IPS DF 4.7 (cell line): ENCODE results near the gene PTPRG.

Experiments
- DNase-seq: peaks from one replicate; pipeline ENCODE4 v3.0.0-alpha.2; 2013; ENCODE audit warnings: low spot score; ENCODE audit errors: extremely low read depth

The PTPRG gene

DNA sequence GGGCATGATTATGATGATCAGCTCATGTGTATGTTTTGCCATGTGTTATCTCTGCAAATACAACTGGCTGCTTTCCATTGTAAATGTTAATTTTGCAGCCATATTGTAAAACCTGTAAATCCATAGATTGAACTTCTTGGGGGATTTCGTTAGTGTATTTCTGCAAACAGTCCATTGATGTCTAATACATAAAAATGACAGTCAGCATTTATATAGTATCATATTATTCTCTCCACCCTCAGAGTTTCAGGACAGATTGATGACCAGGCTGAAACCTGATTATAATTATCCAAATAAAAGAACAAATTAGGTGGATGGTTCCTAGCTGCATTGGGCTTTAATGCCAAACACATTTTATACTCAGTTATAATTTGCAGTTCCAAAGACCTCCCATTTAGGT is 535.1 kb downstream of the PTPRG start:
- DNase-seq, result no peak

DNA sequence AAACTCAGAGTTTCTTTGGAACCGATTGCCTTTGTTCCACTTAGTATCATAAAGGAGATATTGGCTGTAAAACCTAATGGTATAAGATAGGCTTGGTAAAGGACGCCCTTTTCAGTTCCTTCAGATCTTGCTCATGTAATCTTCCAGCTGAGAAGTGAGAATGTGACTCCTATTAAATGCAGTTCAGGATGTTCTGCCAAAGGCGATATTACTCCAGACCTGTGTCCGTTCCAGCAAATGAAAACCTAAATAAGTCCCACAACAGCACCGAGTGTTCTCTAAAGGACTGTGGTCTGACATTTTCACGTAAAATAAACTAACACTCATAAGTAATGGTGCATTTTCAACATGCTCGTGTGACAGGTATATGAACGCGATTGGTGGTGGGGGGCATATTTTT is 535.8 kb downstream of the PTPRG start:
- DNase-seq, result no peak

DNA sequence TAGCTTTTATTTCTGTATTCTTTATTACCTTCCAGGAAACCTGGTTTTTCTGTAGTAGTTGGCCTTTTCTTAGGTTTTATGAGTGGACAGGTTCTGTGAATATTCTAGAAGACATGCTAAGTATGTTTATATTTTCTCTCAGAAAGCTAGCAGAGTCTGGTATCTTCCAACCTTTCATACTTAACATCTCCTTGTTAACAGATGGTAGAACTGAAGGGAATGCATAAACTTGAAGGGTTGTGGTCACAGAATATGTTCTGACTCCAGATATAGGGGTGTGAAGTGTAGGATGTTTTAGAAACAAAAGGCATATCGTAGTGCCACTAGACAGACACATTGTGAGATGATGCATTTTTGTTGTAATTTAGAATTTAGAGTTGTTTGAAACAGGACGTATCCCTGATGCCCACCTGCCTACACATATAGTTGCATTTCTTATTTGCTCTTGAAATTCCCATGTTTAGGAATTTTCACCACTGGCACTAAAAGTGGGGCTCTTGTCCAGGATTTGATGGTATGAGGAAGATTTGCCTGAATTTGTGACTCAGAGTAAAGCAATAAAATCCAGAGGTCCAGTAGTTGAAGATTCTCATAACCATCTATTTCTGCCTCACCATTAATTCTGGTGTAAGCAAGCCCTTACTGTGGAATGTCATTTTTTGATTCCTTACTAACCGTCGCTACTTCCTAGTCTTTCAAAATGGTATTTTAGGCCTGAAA is 537.4 kb downstream of the PTPRG start:
- no peak for DNase-seq

DNA sequence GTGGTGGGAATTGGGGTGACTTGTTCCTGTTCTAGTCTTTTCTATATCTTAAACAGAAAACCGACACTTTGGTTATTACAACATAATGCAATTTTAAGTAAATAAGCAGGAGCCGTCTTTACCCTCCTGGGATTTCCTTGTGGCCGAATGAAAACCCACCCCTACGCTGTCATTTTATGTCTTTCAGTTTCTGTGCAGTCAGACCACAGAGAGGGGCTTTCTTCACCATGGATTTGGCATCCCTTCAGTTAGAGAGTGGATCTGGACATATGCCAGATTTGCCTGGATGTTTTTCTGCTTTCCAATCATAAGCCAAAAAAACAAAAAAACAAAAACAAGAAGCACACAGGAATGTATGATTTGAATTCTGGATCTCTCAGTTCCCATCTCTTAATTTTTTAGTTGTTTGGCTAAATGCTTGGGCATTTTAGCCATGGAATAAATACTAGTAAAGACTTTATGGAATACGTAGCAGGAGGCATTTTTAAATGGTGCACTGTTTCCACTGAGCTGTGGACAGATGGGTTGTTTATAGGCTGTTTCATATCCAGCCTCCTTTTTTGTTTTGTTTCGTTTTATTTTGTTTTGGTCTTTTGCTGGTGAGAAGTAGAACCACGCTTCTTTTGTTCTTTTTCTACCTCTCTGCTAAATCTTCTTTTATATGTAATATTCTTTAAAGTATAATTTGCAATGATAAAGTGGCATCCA is 539.1 kb downstream of the PTPRG start:
- DNase-seq, result no peak

DNA sequence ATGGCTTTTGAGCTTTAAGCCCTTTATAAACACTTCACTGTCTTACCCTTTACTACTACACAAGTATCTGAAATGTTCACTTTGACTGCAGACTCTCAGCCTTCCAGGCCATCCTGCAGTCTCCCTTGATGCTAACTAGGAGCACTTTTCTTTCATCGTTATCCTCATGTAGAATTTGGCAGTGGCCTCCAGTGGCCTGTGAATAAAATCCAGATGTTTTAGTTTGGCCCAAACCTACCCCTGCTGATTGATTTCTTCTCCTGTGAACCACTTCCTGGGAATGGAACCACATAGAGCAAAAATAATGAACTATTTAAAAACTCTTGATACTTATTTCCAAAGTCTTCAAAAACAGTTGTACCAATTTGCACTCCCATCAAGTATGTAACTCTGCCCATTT is 540.1 kb downstream of the PTPRG start:
- no peak for DNase-seq

DNA sequence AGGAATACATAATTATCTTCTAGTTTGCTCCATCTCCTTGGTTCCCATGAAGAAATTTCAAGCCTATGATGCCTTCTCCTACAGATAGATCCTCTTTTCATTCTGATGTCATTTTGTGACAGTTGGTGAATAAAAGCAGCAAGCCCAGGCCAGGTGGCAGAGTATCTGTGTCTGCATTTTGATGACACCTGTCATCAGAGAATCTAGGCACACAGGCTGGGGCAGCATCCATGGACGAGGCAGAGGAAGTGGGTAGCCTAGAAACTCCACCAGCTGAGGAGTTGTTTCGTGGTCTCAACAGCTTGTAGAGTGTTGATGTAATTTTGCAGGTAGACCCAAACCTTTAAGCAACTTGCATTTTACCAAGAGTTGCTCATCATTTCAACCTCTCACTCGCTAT is 542.2 kb downstream of the PTPRG start:
- no peak for DNase-seq

DNA sequence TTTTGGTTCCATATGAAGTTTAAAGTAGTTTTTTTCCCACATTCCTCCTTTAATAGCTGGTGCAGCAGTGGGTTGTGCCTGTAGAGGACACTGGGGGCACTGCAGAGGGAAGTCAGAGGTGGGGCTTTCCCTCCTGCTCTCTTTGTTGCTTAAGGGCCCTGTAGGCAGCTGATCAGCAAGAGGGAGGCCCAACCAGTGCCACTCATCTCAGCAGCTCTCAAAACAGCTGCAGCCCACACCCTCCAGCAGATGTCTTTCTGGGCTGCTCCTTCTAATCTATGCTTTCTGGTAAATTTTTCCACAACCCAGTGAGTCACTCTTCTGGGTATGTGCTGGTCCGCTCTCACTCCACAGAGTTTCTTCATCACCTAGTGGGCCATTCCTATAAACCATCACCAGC is 548.2 kb downstream of the PTPRG start:
- no peak for DNase-seq

DNA sequence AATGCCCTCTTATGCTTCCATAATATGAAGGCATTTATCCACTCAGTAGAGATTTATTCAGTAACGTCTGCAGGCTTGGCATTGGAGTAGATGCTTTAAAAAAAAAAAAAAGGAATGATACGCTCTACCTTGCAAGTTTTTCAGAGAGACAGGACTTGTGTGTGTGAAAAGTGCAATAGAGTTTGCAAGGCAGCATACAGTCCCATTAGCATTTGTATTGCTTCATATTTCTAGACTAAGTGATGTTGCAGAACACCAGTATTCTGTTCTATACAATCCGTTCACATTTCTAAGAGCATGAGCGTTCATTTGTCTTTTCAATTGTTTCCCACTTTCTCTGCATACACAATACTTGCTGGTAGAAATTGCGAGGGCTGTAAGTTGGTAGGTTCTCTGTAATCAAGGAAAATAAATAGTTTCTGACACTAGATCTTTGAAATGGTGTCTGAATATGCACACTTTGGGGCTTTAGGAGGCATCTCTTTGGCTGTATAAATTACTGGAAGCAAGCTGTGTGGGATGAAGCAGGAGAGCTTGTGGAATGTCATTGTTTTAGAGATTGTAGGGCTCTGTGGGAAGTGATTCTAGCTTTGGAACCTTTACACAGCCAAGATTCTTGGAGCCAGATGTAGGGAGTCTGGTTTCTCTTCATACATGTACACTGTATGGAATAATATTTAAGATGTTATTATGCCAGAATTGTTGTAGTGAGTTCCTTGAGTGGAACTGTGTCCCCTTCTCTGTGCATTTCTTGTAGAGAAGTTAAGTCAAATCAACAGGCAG is 549.3 kb downstream of the PTPRG start:
- DNase-seq, result no peak

DNA sequence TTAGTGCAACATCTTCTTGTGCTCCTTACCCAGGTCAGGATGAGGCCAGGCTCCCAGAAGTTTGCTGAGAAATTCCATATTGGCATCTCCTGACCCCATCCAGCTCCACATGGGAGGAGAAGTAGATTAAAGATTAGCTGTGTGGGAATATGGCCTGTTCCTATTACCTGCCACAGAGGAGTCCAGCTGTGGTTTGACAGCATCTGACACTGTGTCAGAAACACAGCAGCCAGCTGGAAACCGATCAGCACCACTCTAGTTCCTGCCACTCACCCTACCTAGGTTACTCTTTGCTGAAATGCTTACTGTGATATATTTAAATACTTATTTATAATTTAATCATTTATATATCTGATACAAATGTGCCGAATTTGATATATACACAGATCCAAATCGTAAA is 551.7 kb downstream of the PTPRG start:
- no peak for DNase-seq

DNA sequence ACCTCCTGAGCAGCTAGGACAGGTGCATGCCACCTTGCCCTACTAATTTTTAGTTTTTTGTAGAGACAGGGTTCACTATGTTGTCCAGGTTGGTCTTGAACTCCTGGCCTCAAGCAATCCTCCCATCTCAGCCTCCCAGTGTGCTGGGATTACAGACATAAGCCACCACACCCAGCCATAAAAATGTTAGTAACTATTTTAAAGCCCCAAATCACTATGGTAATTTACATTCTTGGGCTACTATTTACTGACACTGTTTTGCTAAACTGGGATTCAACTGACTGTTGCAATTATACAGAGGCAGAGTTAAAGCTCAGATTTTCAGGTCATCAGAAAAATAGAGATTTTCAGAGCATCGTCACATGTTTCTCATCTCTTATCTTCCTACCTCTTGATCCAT is 553.4 kb downstream of the PTPRG start:
- DNase-seq, result no peak

DNA sequence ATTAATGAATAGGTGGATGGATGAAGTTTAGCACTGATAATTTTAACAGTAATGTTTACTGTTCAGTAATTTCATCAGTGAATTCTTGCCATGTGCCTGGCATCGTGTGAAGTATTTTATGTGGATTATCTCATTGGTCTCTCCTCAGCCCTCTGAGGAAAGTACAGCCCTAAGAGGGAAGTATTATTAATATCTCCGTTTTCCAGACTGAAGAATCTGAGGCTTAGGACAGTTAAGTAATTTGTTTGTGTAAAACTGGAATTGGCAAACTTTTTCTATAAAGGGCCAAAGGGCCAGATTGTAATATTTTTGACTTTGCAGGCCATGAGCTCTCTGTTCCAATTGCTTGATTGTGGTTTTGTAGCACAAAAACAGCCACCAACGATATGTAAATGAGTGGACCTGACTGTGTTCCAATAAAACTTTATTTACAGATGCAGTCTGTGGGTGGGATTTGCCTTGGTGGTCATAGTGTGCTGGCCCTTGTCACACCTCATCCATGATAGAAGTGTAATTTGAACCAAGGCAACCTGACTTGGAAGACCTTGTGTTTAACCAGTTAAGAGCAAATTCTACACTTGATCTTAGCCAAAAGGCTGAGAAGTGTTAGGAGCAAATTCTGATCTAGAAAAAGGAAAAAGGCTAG is 556.7 kb downstream of the PTPRG start:
- no peak for DNase-seq

DNA sequence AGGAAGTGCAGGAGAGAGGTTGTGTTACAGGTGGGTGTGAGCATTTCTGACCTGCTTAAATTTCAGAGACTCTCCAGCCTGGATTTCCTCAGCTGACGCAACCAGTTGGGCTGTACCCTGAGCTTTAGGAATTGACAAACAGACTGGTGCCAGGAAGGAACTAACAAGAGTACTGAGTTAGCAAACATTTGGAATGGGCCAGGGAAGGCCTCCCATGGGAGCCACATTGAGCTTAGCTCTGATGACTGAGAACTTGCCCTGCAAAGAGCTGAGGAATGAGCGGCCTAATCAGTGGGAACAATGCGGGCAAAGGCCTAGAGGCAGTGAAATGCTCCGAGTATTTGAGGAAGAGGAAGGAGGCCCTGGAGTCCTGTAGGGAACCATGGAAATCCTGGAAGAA is 557.8 kb downstream of the PTPRG start:
- no peak for DNase-seq

DNA sequence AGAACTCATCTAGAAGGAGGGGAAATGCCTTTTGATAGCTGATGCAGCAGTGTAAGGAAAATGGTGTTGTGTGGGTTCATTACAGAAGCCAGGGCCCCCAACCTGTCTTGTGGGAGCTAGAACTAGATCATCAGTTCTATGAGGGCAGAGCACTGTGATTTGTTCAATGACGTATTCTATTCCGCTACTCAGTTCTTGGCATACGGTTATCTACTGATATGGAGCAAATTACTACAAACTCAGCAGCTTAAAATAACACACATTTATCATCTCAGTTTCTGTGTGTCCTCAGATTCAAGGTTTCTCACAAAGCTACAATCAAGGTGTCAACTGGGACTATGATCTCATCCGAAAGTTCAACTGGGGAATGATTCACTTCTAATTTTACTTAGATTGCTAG is 561.4 kb downstream of the PTPRG start:
- DNase-seq, result no peak

DNA sequence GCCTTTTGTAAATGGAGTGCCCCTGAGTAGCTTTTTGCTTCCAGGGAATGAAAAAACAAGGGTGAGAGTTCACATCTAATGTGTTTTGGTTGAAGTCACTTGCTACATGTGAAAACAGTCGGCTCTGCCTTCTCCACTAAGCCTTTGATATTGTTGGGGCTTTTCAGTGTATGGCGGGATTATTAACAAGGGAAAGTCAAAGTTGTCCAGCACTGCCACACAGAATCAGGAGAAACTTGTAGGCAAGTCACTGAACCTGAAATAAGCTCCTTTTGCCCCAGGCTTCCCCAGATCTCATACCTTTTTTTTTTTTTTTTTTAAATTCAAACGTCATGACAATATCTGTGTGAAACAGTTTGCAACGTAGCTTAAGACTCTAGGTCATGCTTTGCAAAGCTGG is 564.0 kb downstream of the PTPRG start:
- DNase-seq, result no peak

DNA sequence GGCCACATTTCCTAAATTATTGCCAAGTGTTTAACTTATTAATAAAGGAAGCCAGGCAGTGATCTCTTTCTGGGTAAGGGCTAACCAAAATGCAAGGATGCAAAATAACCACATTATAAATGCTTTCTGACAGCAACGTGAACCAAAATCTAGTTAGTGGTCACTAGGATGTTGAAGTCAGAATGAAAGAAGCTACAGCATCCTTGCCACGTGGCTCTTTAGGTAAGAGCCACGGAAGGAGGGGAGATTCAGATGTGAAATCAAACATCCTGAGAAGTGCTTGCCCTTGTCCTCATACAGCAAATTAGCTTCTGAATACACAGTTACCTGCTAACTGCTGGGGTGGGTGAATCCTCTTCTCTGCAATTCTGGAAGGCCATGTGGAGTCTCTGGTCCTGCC is 565.7 kb downstream of the PTPRG start:
- no peak for DNase-seq

DNA sequence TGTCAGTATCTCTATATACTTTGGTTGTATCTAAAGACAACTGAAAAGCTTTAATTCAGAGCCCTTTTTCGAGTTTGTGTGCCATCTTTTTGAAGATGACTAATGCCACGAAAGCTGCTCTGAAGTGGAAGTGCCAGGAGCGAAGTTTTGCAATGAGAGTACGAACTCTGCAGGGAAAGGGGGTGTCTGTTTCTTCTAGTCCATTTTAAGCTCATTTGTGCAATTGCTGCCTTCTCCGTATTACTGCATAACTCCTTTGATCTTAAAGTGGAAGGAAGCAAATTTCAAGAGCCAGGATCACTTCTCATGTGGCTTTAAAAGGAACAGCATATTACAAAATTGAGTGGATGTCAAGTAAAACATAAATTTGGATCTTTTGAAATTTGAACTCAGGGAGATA is 566.7 kb downstream of the PTPRG start:
- no peak for DNase-seq

DNA sequence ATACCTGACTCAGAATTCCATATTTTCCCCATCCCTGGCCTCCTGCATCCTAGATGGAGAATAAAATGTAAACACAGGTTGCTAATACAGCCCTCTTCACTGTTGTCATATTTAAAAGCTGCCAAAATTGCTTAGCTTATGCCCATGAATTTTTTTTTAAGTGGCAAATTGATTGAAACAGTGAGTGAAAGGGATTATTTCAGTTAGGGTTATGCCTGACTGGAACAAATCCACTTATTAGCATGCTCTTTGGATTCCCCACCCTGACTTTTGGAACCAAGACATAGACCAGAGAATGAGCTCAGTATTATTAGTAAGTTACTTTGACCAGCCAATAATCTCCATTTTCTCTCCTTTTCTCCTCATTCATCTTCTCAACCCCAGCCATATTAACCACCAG is 567.3 kb downstream of the PTPRG start:
- DNase-seq, result no peak

DNA sequence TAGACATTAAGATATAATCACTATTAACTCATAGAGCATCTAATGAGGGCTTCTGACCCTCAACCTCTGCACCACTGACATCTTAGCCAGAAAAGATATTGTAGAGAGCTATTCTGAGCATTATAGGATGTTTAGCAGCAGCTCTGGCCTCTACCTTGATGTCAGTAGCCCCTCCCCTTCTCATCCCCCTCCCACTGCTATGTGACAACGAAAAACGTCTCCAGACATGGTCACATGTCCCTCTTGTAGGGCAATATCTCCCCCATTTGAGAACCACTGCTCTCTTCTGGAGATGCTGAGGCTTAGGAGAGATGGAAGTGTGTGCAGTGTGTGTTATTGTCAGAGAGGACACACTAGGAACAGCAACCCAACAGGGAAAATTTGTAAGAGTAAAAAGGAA is 569.7 kb downstream of the PTPRG start:
- DNase-seq, result no peak

DNA sequence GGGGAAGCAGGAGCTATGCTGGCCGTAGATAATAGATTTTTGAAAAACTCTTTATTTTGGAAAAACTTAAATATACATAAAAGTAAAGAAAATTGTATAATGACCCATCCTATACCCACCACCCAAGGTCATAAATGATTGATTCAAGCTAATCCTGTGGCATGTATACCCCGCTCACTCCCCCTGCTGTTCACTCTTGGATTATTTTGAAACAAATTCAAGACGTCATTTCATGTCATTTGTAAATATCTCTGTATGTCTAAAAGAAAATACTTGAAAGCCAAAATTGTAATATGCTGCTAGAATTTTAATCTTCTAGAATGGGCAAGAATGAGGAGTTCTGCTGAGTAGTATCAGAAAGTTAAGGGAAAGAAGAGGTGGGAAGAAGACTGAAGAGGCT is 570.2 kb downstream of the PTPRG start:
- DNase-seq, result peak; percentile 25

DNA sequence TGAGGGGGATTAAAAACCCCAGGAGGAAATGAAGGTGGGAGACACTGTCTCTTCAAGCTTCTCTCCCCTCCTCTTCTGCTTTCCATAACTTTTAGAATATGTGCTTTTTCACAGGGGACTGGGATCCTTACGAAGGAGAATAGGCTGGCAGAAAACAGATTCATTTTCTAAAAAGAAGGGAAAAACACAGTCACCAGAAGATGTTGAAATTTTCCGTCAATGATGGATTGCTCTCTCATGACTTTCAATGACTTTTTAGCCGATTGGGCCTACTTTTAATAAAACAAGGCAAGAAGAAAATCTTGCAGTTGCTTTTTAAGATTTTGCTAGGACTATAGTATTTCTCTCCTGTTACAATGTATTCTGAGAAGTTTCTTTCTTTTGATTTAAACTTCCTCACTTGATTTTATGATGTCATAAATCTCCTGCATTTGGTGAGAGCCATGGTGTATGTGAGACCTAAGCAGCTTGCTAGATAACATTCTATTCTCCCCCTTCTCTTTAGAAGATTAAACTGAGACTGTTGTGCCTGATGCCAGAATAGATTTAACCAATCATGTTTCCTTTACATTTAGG is 570.7 kb downstream of the PTPRG start:
- no peak for DNase-seq

DNA sequence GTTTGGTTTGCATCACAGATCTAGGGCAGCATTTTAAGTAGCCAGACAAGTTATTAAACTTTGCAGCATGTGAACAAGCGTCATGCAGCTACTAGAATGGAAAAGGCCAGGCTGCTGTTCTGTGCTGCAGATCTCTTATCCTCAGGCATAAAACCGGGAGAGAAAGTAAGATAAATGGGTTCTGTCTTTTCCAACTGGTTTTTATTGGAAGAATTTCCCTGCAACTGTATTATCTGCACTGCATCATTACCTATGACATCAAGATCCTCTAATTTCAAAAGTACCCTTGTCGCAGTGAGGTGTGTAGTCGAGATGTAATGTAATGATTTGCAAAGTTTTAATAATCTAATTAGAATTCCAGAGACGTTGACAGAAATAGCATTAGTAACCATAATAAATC is 571.6 kb downstream of the PTPRG start:
- DNase-seq, result no peak

DNA sequence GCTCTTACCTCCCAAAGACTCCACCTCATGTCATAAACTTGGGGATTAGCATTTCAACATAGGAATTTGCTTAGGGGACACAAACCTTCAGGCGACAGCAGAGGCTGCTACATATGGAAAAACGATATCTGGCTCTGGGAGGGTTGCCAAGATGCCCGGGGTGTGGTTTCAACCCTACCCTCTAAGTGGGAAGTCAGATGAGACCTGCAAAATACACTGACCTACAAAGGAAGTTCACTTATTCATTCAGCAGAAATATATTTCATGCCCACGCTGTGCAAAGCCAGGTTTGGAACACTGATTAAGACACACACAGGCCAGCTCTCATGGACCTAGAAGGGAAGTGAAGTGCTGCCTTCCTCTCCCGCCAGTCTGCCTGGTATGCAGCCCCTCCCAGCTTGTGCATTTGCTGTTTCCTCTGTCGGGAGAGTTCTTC is 572.7 kb downstream of the PTPRG start:
- no peak for DNase-seq
